Measurements from ENCODE around the gene KIAA1958. TPM values are rescaled to one million over a fixed set of nuclear protein-coding genes. Genes with fewer than 3 reads are reported as not detected.

The KIAA1958 gene
- total and polyA plus RNA-seq, 2 donors (not counting 1 experiment from before 2014, with no cell fraction given): 2.4 to 15.3 TPM

DNA sequence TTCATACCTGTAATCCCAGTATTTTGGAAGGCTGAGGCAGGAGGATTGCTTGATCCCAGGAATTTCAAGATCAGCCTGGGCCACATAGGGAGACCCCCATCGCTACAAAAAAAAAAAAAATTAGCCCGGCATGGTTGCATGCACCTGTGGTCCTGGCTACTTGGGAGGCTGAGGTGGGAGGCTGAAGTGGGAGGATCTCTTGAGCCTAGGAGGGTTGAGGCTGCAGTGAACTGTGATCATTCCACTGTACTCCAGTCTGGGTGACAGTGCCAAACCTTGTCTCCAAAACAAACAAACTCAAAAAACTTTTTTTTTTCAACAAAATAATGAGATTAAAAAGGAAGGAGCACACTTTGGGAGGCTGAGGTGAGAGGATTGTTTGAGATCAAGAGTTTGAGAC is 14.2 kb downstream of the KIAA1958 start:
- Histone ChIP-seq H3K27ac (ENCODE audit: low read length in 2 of 2) (no peak overlapping the region), H3K9ac (ENCODE audit: low read length) (no peak overlapping the region), H2AFZ (ENCODE audit: insufficient read depth, low read depth, low read length, poor library complexity, severe bottlenecking) (no peak overlapping the region), H3K27me3 (replicated peaks in 1 of 4; ENCODE audit: control extremely low read depth in 1 of 4, control insufficient read depth in 3 of 4, insufficient read depth in 4 of 4, low read length in 3 of 4) (no peaks in the 10 kb centered on the region), H3K36me3 (replicated peaks in 1 of 2; ENCODE audit: control extremely low read depth in 1 of 2, control insufficient read depth in 1 of 2, extremely low read depth in 1 of 2, insufficient read depth in 2 of 2, low read length in 1 of 2) (no peaks in the 10 kb centered on the region), H3K9me3 (ENCODE audit: control extremely low read depth in 1 of 3, control insufficient read depth in 2 of 3, insufficient read depth in 1 of 3, low read length in 2 of 3) (no peaks in the 10 kb centered on the region), H4K20me1 (ENCODE audit: control insufficient read depth, insufficient read depth, low read length, poor library complexity, severe bottlenecking) (no peaks in the 10 kb centered on the region), H3K4me2 (replicated peaks; ENCODE audit: low read depth, low read length, poor library complexity, severe bottlenecking) (no peak overlapping the region), H3K4me1 (ENCODE audit: control insufficient read depth in 2 of 2, insufficient read depth in 2 of 2, low read length in 2 of 2) (no peaks in the 10 kb centered on the region), H3K4me3 (ENCODE audit: control extremely low read depth in 1 of 5, extremely low read depth in 1 of 5, insufficient read depth in 1 of 5, low read depth in 2 of 5, low read length in 4 of 5) (no peak overlapping the region), H3K79me2 (ENCODE audit: control insufficient read depth, insufficient read depth, low read length) (peaks cover 32% of the 10 kb centered on the region)
- ChIA-PET CTCF (interaction anchor here (0.7 kb wide), 1 partner anchor 13 kb away, joined by 3 read pairs; no protein-coding TSS in a partner anchor), POLR2A (no interaction called here)
- H3K4me1 Mint-ChIP-seq: no peaks in the 10 kb centered on the region
- no peak for DNase-seq
- intact Hi-C loops (cut with micrococcal nuclease): no loop called here
- H3K27me3 Mint-ChIP-seq: no peaks in the 10 kb centered on the region
- ATAC-seq (ENCODE audit: low read depth): no peak
- WGBS (ENCODE audit: insufficient coverage): 100% methylated on average over 1 of the region's 2 CpGs
- no peak overlapping the region for H3K27ac Mint-ChIP-seq
- TF ChIP-seq, protein P1, sequence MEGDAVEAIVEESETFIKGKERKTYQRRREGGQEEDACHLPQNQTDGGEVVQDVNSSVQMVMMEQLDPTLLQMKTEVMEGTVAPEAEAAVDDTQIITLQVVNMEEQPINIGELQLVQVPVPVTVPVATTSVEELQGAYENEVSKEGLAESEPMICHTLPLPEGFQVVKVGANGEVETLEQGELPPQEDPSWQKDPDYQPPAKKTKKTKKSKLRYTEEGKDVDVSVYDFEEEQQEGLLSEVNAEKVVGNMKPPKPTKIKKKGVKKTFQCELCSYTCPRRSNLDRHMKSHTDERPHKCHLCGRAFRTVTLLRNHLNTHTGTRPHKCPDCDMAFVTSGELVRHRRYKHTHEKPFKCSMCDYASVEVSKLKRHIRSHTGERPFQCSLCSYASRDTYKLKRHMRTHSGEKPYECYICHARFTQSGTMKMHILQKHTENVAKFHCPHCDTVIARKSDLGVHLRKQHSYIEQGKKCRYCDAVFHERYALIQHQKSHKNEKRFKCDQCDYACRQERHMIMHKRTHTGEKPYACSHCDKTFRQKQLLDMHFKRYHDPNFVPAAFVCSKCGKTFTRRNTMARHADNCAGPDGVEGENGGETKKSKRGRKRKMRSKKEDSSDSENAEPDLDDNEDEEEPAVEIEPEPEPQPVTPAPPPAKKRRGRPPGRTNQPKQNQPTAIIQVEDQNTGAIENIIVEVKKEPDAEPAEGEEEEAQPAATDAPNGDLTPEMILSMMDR (IDR thresholded peaks at IDR 0.05): no peak
- no peak for TF ChIP-seq EZH2 (IDR thresholded peaks at IDR 0.05; ENCODE audit: borderline replicate concordance, insufficient read depth, low read depth, low read length, poor library complexity, severe bottlenecking)
- no peaks in the 10 kb centered on the region for H3K9me3 Mint-ChIP-seq (ENCODE audit: insufficient read depth)
- H3K4me3 Mint-ChIP-seq: no peak overlapping the region

DNA sequence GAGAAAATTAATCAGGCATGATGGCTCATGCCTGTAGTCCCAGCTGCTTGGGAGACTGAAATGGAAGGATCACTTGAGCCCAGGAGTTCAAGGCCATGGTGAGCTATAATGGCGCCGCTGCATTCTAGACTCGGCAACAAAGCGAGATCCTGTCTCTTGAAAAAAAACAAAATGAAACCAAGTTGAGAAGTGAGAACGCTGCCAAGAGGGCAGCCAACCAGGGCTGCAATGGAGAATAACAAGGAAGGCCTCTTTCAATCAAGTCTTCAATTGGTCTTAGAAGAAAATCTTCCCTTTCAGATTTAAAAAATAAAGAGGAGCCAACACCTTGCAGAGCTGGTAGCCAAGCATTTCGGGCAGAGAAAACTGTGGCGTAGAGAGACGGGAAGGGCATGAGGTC is 14.7 kb downstream of the KIAA1958 start:
- DNase-seq (no peak), ATAC-seq (ENCODE audit: low read depth) (no peak)
- no peak for TF ChIP-seq EZH2 (IDR thresholded peaks at IDR 0.05; ENCODE audit: borderline replicate concordance, insufficient read depth, low read depth, low read length, poor library complexity, severe bottlenecking)
- TF ChIP-seq, protein P1 (IDR thresholded peaks at IDR 0.05): no peak
- Histone ChIP-seq H4K20me1 (ENCODE audit: control insufficient read depth, insufficient read depth, low read length, poor library complexity, severe bottlenecking) (no peaks in the 10 kb centered on the region), H3K4me3 (ENCODE audit: control extremely low read depth in 1 of 5, extremely low read depth in 1 of 5, insufficient read depth in 1 of 5, low read depth in 2 of 5, low read length in 4 of 5) (no peak overlapping the region), H2AFZ (ENCODE audit: insufficient read depth, low read depth, low read length, poor library complexity, severe bottlenecking) (no peak overlapping the region), H3K9me3 (ENCODE audit: control extremely low read depth in 1 of 3, control insufficient read depth in 2 of 3, insufficient read depth in 1 of 3, low read length in 2 of 3) (no peaks in the 10 kb centered on the region), H3K4me2 (replicated peaks; ENCODE audit: low read depth, low read length, poor library complexity, severe bottlenecking) (no peak overlapping the region), H3K9ac (ENCODE audit: low read length) (no peak overlapping the region), H3K79me2 (ENCODE audit: control insufficient read depth, insufficient read depth, low read length) (peaks cover 31% of the 10 kb centered on the region), H3K4me1 (ENCODE audit: control insufficient read depth in 2 of 2, insufficient read depth in 2 of 2, low read length in 2 of 2) (no peaks in the 10 kb centered on the region), H3K27ac (ENCODE audit: low read length in 2 of 2) (no peak overlapping the region), H3K36me3 (replicated peaks in 1 of 2; ENCODE audit: control extremely low read depth in 1 of 2, control insufficient read depth in 1 of 2, extremely low read depth in 1 of 2, insufficient read depth in 2 of 2, low read length in 1 of 2) (no peaks in the 10 kb centered on the region), H3K27me3 (replicated peaks in 1 of 4; ENCODE audit: control extremely low read depth in 1 of 4, control insufficient read depth in 3 of 4, insufficient read depth in 4 of 4, low read length in 3 of 4) (no peaks in the 10 kb centered on the region)
- no peaks in the 10 kb centered on the region for H3K9me3 Mint-ChIP-seq (ENCODE audit: insufficient read depth)
- POLR2A ChIA-PET: no interaction called here
- H3K27ac Mint-ChIP-seq: no peak overlapping the region
- WGBS (ENCODE audit: insufficient coverage): 100% methylated on average over 8 of the region's 8 CpGs
- H3K4me1 Mint-ChIP-seq: no peaks in the 10 kb centered on the region
- CTCF ChIA-PET: interaction anchor here (0.7 kb wide), 1 partner anchor 13 kb away, joined by 3 read pairs; no protein-coding TSS in a partner anchor
- no peak overlapping the region for H3K4me3 Mint-ChIP-seq
- intact Hi-C loops (cut with micrococcal nuclease): no loop called here
- no peaks in the 10 kb centered on the region for H3K27me3 Mint-ChIP-seq
